Upper lobe of left lung (tissue), 6 donors: ENCODE measurements around the gene EML4. TPM values are rescaled to one million over a fixed set of nuclear protein-coding genes. Genes with fewer than 3 reads are reported as not detected.

ENCODE experiments used
- ATAC-seq, 2 donors: fragments of 200-7000 bp; cut with Tn5 transposase; one replicate each; pipeline ENCODE4 v1.9.1; 2022; ENCODE audit warnings: mild to moderate bottlenecking in 2 of 2, moderate library complexity in 2 of 2; ENCODE audit not compliant: low FRiP score in 2 of 2
- DNase-seq, 2 donors: peaks; one replicate each; pipeline ENCODE4 v3.0.0-alpha.2; 2019 to 2020
- H3K27ac ChIP-seq, 4 donors: fragments of 200-600 bp; sonication (generic); one replicate each; pipeline ENCODE4 v1.5.1; 2016 to 2019
- H3K27me3 ChIP-seq, 4 donors: fragments of 200-600 bp; sonication (generic); one replicate each; pipeline ENCODE4 v1.5.1; 2017 to 2019
- H3K36me3 ChIP-seq, 4 donors: fragments of 200-600 bp; sonication (generic); one replicate each; pipeline ENCODE4 v1.5.1; 2016 to 2019
- H3K4me1 ChIP-seq, 4 donors: fragments of 200-600 bp; sonication (generic); one replicate each; pipeline ENCODE4 v1.5.1; 2018 to 2019
- H3K4me3 ChIP-seq, 4 donors: fragments of 200-600 bp; sonication (generic); one replicate each; pipeline ENCODE4 v1.5.1; 2017 to 2019; ENCODE audit warnings: mild to moderate bottlenecking in 2 of 4, moderate library complexity in 1 of 4
- H3K9me3 ChIP-seq, 4 donors: fragments of 200-600 bp; sonication (generic); one replicate each; pipeline ENCODE4 v1.5.1; 2018 to 2019
- EP300 ChIP-seq, 4 donors: sonication (generic); formaldehyde crosslinking; IDR thresholded peaks; one replicate each; pipeline ENCODE4 v1.5.1; 2017; ENCODE audit warnings: antibody characterized with exemption in 4 of 4, control low read depth in 2 of 4
- POLR2A ChIP-seq, 4 donors: fragments of 450-650 bp; IDR thresholded peaks; one replicate each; pipeline ENCODE4 v1.5.1; 2016 to 2017; ENCODE audit warnings: antibody characterized with exemption in 4 of 4, mild to moderate bottlenecking in 2 of 4
- POLR2AphosphoS5 ChIP-seq, 2 donors: sonication (generic); formaldehyde crosslinking; IDR thresholded peaks; one replicate each; pipeline ENCODE4 v1.5.1; 2017; ENCODE audit warnings: antibody characterized with exemption in 2 of 2
- WGBS, 2 donors: methylation state at CpG; one replicate each; pipeline ENCODE4 v1.1.5; 2017 to 2018; 5-methylcytosine and 5-hydroxymethylcytosine counted together
- total RNA-seq, 6 donors: library from RNA; depleted of rRNA in 4 of 6; stranded (reverse); fragments of >200 nt in 4 of 6; gene quantifications; one replicate each; pipeline versions ENCODE4 v1.1.0 to v1.2.1, GENCODE V29; 2016 to 2021
- TF ChIP-seq, protein P1 (sequence below), 6 experiments: fragments of 450-650 bp in 4 of 6; fragments of 200-600 bp in 2 of 6; sonication (generic) in 2 of 6; IDR thresholded peaks; one replicate each; pipeline ENCODE4 v1.5.1; 2016 to 2019; ENCODE audit warnings: antibody characterized with exemption in 6 of 6
- donor health status: DM: no; HTN: no; CAD: no; lungs with moderate emphysema.
- donor health status: DM: no; HTN: yes; CAD: no; lungs with severe emphysema.

The EML4 gene
- total RNA-seq, 6 donors from 2014 or later: 42.7 to 96.9 (median 62.0) TPM

DNA sequence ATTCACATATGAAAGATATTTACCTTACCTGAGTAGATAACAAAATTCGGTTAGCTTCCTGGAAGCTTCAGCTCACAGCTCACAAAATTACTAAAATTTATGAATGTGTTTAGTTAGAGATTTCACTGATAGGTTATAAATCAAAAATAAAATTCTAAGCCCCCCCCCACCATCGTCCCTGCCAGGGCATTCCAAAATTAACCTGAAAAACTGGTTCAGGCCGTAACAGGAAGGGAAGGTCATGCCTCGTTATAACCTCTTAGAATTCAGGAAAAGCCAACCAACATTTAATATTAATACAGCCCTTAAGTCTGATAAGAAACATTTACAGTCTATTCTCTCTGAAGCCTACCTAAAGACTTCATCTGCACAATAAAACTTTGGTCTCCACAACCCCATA is 143.0 kb downstream of the EML4 start:
- DNase-seq: no peak
- TF ChIP-seq, protein P1, sequence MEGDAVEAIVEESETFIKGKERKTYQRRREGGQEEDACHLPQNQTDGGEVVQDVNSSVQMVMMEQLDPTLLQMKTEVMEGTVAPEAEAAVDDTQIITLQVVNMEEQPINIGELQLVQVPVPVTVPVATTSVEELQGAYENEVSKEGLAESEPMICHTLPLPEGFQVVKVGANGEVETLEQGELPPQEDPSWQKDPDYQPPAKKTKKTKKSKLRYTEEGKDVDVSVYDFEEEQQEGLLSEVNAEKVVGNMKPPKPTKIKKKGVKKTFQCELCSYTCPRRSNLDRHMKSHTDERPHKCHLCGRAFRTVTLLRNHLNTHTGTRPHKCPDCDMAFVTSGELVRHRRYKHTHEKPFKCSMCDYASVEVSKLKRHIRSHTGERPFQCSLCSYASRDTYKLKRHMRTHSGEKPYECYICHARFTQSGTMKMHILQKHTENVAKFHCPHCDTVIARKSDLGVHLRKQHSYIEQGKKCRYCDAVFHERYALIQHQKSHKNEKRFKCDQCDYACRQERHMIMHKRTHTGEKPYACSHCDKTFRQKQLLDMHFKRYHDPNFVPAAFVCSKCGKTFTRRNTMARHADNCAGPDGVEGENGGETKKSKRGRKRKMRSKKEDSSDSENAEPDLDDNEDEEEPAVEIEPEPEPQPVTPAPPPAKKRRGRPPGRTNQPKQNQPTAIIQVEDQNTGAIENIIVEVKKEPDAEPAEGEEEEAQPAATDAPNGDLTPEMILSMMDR (IDR thresholded peaks at IDR 0.05): no peak
- TF ChIP-seq POLR2AphosphoS5 (IDR thresholded peaks at IDR 0.05): no peak
- no peak for TF ChIP-seq EP300 (IDR thresholded peaks at IDR 0.05)
- TF ChIP-seq POLR2A (IDR thresholded peaks at IDR 0.05): no peak

DNA sequence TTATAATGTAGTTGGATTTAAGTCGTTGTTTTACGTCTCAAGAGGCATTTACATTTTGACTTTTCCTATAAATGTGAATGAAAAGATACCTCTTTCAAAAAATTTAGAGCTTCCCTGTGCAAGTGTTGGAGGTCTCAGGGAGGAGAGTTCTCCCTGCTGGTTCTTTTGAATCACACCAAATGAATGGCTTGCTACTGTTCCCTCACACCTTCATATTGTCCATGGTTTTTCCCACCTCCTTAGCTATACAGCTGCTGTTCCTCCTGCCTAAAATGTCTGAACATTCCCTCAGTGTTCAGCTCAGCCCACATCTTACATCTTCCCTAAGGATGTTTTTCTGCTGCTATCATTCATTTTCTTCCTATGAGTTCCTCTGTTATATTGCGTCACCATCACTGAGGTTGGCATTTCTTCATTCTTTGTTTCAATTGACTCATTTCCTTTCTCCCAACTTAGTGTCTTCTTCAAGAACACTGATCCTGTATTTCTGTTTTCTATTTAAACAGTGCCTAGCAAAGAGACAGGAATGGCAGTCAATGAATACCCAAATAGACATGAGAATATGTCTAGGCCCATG is 145.8 kb downstream of the EML4 start:
- WGBS, 2 donors: 85% methylated on average over 3 of the region's 3 CpGs
- Histone ChIP-seq H3K27ac (no peak overlapping the region), H3K4me1 (peaks cover 0 to 4% (median 0%) of the 10 kb centered on the region in 4 donors), H3K27me3 (no peaks in the 10 kb centered on the region), H3K9me3 (no peaks in the 10 kb centered on the region), H3K4me3 (no peak overlapping the region), H3K36me3 (peaks cover 0 to 25% (median 2%) of the 10 kb centered on the region in 4 donors)
- peak in 1 of 2 donors; percentile 29 for ATAC-seq
- no peak for DNase-seq
- TF ChIP-seq, protein P1 (IDR thresholded peaks at IDR 0.05): no peak
- TF ChIP-seq POLR2AphosphoS5 (IDR thresholded peaks at IDR 0.05) (no peak), EP300 (IDR thresholded peaks at IDR 0.05) (no peak), POLR2A (IDR thresholded peaks at IDR 0.05) (no peak)

More for the DNA sequence above, 143.0 kb downstream of the EML4 start:
- Histone ChIP-seq H3K36me3 (peaks cover 0 to 17% (median 1%) of the 10 kb centered on the region in 4 donors), H3K27ac (peak overlapping the region in 2 of 4 donors; percentile 30 to 31), H3K9me3 (no peaks in the 10 kb centered on the region), H3K4me3 (no peak overlapping the region), H3K4me1 (peaks cover 0 to 4% (median 0%) of the 10 kb centered on the region in 4 donors), H3K27me3 (no peaks in the 10 kb centered on the region)
- WGBS, 2 donors: 56 to 62% methylated on average over 4 of the region's 4 CpGs
- no peak for ATAC-seq

DNA sequence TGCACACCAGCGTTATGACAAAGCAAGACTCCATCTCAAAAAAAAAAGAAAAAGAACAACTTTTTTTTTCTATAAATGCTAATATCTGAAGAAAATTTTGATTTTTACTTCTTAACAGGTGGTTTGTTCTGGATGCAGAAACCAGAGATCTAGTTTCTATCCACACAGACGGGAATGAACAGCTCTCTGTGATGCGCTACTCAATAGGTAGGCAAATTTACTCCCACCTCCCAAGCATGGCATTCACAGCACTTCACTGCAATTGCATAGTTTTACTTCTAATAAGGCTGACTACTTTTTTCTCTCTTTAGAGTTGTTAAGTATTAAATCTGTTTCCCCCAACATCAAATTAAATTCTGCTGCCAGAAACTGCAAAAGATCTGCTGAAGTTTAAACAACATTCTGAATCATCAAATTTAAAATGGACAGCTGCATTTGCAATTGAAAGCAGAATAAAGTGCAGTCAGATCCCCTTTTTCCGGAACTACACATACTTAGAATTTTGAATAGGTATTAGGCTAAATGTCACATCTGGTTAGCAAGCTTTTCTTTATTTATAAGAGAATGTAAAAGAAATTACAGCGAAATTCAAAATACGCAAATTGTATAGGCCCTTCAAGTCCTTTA is 146.8 kb downstream of the EML4 start:
- no peak overlapping the region for H3K4me3 ChIP-seq
- no peaks in the 10 kb centered on the region for H3K27me3 ChIP-seq
- ATAC-seq (no peak), DNase-seq (no peak)
- no peaks in the 10 kb centered on the region for H3K9me3 ChIP-seq
- 90 to 94% methylated on average over 6 of the region's 6 CpGs for WGBS, 2 donors
- peak overlapping the region in 1 of 4 donors; percentile 30 for H3K27ac ChIP-seq
- peaks cover 0 to 4% (median 0%) of the 10 kb centered on the region in 4 donors for H3K4me1 ChIP-seq
- peaks cover 0 to 32% (median 2%) of the 10 kb centered on the region in 4 donors for H3K36me3 ChIP-seq
- TF ChIP-seq POLR2AphosphoS5 (IDR thresholded peaks at IDR 0.05): no peak
- no peak for TF ChIP-seq POLR2A (IDR thresholded peaks at IDR 0.05)
- TF ChIP-seq, protein P1 (IDR thresholded peaks at IDR 0.05): no peak
- TF ChIP-seq EP300 (IDR thresholded peaks at IDR 0.05): no peak

DNA sequence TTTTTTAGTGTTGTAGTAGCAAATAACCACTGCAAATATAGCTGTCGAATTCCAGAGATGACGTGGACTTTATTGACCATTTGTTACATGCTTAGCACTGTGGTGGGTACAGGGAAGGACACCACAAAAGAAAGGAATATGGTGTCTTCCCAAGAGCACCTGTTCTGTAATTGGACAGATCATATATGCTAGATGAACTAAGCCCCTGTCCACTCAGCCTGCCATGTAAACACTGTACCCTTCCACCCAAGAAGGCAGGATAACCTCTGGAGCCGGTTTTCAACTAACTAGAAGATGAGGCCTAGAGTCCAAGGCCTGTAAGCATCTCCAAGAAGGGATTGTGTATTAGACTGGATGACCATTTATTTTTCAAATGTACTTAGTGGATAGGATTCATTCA is 147.8 kb downstream of the EML4 start:
- peaks cover 0 to 35% (median 2%) of the 10 kb centered on the region in 4 donors for H3K36me3 ChIP-seq
- TF ChIP-seq POLR2AphosphoS5 (IDR thresholded peaks at IDR 0.05): no peak
- TF ChIP-seq POLR2A (IDR thresholded peaks at IDR 0.05): no peak
- TF ChIP-seq, protein P1 (IDR thresholded peaks at IDR 0.05): no peak
- TF ChIP-seq EP300 (IDR thresholded peaks at IDR 0.05): no peak
- 69 to 93% methylated on average over 3 of the region's 3 CpGs for WGBS, 2 donors

More for the DNA sequence above, 147.8 kb downstream of the EML4 start:
- H3K4me1 ChIP-seq: peaks cover 0 to 4% (median 0%) of the 10 kb centered on the region in 4 donors
- H3K27ac ChIP-seq: no peak overlapping the region
- DNase-seq (no peak), ATAC-seq (no peak)
- H3K9me3 ChIP-seq: no peaks in the 10 kb centered on the region
- H3K4me3 ChIP-seq: no peak overlapping the region
- H3K27me3 ChIP-seq: no peaks in the 10 kb centered on the region
